Transverse colon (tissue), 4 donors: ENCODE data around the gene TCF7L2.

Experiments used
- POLR2AphosphoS5 ChIP-seq, 3 donors: sonication (generic); formaldehyde crosslinking; IDR thresholded peaks; one replicate each; pipeline ENCODE4 v1.6.1; 2016; ENCODE audit warnings: antibody characterized with exemption in 3 of 3
- TF ChIP-seq, protein P1 (sequence below), 5 experiments: fragments of 200-600 bp in 3 of 5; fragments of 450-650 bp in 2 of 5; sonication (generic) in 3 of 5; IDR thresholded peaks; 1 replicate in 2 of 5; 2 replicates in 3 of 5; pipeline ENCODE4 v1.5.1; 2016 to 2017; ENCODE audit warnings: antibody characterized with exemption in 5 of 5, inconsistent platforms in 3 of 5, mild to moderate bottlenecking in 2 of 5, moderate library complexity in 1 of 5

DNA sequence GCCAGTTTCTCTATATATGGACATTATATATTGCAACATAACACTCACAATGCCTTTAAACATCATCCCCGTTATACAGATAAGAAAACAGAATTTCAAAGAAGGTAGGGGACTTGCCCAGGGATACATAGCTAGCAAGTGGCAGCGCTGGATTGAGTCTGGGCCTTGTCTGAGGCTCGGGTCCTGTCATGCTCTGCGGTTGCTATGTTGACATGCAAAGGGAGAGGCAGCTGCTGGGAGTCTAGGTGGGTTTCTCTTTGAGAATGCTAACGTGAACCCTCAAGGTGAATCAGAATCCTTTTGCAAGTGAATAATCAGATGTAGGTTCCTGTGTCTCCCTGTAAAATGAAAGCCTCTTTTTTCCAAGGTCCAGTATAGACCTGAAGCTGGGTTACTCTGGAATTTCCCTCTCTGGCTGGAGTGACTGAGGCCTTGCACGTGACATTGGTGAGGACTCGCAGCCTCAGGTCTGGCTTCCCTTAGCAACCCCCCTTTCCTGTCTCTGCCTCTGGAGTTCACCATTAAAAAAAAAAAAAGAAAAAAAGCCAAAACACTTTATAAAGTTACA is 38.9 kb downstream of the TCF7L2 start:
- TF ChIP-seq, protein P1, sequence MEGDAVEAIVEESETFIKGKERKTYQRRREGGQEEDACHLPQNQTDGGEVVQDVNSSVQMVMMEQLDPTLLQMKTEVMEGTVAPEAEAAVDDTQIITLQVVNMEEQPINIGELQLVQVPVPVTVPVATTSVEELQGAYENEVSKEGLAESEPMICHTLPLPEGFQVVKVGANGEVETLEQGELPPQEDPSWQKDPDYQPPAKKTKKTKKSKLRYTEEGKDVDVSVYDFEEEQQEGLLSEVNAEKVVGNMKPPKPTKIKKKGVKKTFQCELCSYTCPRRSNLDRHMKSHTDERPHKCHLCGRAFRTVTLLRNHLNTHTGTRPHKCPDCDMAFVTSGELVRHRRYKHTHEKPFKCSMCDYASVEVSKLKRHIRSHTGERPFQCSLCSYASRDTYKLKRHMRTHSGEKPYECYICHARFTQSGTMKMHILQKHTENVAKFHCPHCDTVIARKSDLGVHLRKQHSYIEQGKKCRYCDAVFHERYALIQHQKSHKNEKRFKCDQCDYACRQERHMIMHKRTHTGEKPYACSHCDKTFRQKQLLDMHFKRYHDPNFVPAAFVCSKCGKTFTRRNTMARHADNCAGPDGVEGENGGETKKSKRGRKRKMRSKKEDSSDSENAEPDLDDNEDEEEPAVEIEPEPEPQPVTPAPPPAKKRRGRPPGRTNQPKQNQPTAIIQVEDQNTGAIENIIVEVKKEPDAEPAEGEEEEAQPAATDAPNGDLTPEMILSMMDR (IDR thresholded peaks at IDR 0.05): no peak
- TF ChIP-seq POLR2AphosphoS5 (IDR thresholded peaks at IDR 0.05): no peak
